NB4 (cell line): ENCODE measurements around the gene CDC14A.

Source experiments
- POLR2A ChIP-seq: IDR thresholded peaks from 2 replicates; pipeline ENCODE4 v1.6.1; 2011; ENCODE audit warnings: mild to moderate bottlenecking; ENCODE audit not compliant: insufficient read length; ENCODE audit errors: extremely low read depth
- TF ChIP-seq, protein P1 (sequence below): IDR thresholded peaks from one replicate; pipeline ENCODE4 v1.5.1; 2012; ENCODE audit warnings: low read depth, low read length
- TF ChIP-seq, protein P2 (sequence below): IDR thresholded peaks from 2 replicates; pipeline ENCODE4 v1.6.1; 2011; ENCODE audit warnings: low read depth, low read length

DNA sequence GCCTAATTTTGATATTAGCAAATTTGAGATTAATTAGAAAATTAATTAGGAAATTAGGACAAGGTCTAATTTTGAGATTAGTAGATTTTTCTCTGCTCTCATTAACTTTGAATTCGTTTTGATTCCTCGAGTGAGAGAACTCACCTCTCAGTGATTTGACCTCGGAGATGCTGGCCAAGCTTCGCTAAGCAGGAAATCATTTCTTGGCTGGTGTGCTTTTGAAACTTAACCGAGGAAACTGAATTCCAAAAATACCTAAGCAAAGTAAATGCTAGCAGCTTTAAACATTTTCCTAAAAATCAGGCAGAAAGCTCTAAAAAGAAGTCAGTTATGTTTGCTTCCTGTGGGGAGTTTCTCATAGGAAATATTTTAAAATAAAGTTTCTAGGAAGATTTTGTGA is 34.9 kb downstream of the CDC14A start:
- TF ChIP-seq, protein P1, sequence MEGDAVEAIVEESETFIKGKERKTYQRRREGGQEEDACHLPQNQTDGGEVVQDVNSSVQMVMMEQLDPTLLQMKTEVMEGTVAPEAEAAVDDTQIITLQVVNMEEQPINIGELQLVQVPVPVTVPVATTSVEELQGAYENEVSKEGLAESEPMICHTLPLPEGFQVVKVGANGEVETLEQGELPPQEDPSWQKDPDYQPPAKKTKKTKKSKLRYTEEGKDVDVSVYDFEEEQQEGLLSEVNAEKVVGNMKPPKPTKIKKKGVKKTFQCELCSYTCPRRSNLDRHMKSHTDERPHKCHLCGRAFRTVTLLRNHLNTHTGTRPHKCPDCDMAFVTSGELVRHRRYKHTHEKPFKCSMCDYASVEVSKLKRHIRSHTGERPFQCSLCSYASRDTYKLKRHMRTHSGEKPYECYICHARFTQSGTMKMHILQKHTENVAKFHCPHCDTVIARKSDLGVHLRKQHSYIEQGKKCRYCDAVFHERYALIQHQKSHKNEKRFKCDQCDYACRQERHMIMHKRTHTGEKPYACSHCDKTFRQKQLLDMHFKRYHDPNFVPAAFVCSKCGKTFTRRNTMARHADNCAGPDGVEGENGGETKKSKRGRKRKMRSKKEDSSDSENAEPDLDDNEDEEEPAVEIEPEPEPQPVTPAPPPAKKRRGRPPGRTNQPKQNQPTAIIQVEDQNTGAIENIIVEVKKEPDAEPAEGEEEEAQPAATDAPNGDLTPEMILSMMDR: no peak
- TF ChIP-seq, protein P2, sequence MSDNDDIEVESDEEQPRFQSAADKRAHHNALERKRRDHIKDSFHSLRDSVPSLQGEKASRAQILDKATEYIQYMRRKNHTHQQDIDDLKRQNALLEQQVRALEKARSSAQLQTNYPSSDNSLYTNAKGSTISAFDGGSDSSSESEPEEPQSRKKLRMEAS: no peak
- no peak for TF ChIP-seq POLR2A
